NAMALWA (cell line): ENCODE results near the gene FREM3.
"Not testable (repeated sequence)": the region's sequence is repeated elsewhere in the genome, so short reads cannot be mapped to it uniquely, and the experiment has no call there.

Source experiments
- DNase-seq: peaks from one replicate; pipeline ENCODE4 v3.0.0-alpha.2; 2015; ENCODE audit warnings: low spot score

Gene FREM3

DNA sequence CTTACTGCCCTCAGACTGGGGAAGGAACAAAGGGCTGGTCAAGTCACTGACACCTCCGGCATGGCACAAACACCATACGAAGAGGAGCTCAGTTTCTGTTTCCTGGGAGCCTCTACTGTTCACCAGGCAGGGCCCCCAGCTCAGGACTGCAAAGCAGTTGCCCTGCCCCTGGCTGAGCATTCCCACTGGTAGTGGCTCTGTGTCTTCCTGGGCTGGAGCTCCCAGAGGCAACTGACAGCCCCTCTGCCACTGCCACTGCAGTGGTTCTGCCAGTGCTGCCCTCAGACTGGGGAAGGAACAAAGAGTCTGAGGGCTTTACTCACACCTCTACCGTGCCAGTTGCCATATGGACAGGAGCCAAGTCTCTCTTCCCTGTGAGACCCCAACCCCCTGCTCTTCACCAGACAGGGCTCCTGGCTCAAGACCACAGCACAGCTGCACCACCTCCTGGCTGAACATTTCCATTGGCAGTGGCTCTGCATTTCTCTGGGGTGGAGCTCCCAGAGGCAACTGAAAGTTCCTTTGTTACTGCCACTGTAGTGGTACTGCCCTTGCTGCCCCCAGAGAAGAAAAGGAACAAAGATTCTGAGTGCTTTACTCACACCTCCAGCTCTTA lies 119.0 kb downstream of the FREM3 start:
- DNase-seq = no peak

DNA sequence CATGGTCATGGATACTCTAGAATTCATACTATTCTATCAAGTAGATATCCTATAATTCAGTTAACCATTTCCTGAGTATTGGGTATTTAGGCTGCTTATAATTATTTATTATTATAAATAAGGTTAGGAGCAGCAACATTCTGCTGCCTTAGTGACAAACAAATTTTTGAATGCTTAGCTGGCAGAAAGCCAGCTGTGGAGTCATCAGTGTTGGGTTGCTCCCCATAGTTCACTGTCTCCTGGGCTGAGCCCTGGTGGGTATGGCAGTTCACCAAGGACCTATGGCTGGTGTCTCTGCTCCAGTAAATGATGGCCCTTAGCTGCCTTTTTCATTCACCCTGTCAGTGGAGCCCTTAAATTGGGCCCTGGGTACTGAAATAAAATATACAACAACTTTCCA lies 125.1 kb downstream of the FREM3 start:
- DNase-seq = no peak

DNA sequence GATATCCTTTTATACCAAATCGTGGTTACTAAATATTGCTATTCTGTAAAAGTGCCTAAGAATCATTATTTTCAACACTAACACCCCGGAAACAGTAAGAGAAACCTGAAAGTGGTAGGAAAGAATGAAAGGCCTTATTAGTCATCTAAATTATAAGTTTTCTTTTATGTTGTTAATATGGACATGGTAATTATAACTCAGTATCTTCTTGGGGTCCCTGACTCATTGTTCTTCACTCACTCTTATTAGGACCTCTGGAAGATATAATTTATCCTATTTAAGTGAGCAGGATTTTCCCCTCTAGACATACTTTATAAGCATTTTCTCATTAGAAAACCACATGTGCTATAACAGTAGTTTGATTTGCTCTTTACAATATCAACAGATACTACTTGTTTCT lies 136.0 kb downstream of the FREM3 start:
- no peak for DNase-seq

DNA sequence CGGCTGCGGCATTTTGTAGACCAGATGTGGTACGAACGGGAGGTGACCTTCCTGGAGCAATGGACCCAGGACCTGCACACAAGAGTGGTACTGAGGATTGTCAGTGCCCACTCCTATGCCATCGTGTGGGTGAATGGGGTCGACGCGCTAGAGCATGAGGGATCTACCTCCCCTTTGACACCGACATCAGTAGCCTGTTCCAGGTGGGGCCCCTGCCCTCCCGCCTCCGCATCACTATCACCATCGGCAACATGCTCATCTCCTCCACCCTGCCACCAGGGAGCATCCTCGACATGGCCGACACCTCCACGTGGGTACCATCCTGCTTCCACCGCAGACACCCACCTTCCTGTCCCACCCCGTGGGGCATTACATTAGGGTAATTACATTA lies 140.7 kb downstream of the FREM3 start:
- DNase-seq = no peak

DNA sequence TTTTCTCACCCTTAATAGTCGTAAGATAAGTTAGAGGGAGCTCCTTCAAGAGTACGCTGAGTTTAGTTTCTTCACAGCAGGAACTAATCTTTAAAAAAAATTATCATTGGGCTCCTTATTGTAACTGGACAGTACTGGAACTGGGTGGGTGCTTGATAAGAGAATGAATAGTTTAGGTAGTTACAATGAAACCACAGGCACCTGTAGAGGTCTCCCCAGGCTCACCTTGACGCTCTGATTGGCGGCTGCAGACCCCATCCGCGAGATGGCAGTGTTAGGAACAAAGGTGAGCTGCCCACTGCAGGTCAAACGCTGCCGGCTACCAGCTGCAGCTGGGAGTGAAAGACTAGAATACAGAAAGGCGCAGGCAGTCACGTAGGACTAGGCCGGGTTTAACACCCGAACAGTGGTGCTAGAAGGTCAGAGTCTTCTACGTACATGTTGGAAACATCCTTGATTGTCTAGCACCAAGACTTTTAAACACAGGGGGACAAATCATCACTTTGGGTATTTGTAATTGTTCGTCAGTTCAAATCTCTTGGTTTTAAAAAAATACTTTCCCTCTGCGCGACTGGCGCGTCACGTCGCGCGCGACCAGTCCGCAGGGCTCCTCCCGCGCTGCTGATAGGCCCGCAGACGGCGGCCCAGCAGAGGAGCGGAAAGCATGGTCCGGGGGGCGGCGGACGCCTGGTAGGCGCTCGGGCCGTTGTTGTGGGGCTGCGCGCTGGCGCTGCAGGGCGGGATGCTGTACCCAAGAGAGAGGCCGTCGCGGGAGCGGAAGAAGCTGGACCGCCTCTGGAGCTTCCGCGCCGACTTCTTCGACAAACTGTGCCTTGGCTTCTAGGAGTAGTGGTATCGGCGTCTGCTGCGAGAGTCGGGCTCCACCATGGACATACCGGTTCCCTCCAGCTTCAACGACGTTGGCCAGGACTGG lies 141.4 kb downstream of the FREM3 start:
- DNase-seq = peak; percentile 25

DNA sequence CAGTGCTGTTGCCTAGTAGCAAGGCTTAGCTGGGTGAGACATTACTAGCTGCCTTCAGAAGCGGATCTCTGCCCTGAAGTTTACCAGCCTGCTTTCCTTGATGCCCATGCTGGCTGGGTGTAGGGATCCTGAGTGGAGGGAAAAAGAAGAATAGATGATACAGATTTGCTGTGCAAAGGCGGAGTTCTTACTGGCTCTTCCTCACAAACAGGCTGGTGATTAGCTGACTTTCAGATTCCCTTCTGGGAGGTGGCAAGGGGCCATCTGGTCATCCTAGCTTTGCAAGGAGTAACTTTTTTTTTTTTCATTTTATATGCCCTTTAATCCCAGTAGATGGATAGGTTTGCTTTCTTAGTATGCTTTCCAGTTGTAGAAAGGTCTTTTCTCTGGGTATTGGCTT lies 142.2 kb downstream of the FREM3 start:
- DNase-seq = no peak

DNA sequence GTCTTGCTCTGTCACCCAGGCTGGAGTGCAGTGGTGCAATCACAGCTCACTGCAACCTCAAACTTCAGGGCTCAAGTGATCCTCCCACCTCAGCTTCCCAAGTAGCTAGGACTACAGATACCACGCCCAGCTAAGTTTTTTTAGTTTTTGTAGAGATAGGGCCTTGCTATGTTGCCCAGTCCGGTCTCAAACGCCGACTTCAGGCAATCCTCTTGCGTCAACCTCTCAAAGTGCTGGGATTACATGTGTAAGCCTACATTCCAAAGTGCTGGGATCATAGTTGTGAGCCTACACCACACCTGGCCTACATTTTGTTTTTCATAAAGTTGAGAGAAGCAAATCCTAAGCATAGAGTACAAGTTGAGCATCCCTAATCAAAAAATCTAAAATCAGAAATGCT lies 144.8 kb downstream of the FREM3 start:
- DNase-seq = no peak

DNA sequence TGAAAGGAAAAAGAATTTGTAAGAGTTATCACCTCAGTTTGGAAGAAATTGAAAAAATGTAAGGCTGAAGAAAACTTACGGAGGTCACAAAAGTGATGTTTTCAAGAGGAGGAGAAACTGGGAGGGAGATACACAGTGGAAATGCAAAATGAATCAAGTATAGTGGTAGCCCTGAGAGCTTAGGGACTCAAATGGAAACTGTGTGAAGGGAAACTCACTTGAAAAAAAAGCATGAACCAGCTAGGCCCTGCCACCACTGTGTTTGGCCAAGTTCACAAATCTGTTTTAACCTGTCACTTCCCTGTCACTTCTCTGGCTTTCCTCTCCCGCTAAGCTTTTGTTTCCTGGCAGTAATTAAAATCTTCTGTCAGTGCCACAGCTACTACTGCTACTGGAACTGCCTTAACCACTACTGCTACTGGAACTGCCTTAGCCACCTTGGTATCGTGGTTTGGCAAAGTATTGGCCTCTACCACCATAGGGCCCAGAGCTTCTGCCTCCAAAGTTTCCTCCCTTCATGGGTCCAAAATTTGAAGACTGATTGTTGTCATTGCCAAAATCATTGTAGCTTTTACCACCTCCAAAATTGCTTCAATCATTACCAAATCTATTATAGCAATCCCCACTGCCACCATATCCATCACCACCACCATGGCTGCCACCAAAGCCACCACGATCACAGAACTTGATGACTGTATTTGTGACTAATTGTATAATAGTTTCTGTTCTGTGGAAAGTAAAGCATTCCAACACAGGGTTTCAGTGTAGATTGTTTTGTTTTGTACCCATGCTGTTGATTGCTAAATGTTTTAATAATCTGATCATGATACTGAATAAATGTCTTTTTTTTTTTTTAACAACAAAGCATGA lies 145.5 kb downstream of the FREM3 start:
- no peak for DNase-seq

DNA sequence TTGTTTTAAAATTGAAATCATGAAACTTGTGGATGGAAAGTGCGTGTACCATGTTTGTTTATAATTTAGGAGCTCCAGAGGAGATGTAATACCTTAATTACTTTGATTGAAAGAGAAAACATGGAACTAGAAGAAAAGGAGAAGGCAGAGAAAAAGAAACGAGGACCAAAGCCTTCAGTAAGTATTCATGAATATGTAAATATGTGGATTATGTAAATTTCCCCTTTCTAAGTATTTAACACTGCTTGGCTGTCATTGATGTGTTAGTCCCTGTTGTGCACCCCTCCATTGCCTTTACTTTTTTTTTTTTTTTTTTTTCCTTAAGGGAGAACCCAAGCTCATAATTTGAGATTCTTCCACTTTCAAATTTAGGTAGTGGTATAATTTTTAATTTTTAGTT lies 150.5 kb downstream of the FREM3 start:
- DNase-seq = no peak

DNA sequence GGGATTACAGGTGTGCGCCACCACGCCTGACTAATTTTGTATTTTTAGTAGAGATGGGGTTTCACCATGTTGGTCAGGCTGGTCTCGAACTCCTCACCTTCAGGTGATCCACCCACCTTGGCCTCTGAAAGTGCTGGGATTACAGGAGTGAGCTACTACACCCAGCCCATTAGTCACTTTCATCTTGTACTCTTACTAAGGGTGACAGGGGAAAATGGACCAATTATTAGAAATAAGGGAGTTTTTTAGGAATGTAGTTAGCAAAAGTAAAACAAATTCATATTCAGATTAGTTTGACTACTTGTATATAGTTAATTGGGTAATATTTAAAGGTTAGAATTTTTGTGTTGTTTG lies 160.8 kb downstream of the FREM3 start:
- no peak for DNase-seq

DNA sequence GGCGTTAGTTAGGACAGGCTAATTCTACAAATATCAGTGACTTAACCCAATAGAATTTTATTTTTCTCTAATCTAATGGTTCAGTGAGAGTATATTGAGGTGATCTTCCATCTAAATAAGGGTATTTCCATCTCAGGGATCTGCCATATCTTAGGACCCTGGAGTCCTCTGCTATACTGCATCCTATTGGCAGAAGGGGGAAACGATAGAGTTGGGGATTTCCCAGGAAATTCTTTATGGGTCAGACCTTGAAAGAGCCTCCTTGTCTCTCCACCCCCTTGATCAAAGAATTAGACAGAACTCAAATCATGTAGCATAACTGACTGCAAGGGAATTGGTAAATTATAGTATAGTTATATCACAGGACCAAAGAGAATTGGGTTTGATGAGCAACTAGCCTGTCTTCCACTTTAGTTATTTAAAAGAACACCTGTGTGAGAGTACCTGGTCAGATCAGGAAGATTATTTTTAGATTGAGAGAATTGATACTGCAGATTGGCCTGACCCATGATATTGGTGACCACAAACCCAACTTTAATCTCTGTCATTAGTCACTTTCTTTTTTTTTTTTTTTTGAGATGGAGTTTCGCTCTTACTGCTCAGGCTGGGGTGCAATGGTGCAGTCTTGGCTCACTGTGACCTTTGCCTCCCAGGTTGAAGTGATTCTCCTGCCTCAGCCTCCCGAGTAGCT lies 161.4 kb downstream of the FREM3 start:
- no peak for DNase-seq

DNA sequence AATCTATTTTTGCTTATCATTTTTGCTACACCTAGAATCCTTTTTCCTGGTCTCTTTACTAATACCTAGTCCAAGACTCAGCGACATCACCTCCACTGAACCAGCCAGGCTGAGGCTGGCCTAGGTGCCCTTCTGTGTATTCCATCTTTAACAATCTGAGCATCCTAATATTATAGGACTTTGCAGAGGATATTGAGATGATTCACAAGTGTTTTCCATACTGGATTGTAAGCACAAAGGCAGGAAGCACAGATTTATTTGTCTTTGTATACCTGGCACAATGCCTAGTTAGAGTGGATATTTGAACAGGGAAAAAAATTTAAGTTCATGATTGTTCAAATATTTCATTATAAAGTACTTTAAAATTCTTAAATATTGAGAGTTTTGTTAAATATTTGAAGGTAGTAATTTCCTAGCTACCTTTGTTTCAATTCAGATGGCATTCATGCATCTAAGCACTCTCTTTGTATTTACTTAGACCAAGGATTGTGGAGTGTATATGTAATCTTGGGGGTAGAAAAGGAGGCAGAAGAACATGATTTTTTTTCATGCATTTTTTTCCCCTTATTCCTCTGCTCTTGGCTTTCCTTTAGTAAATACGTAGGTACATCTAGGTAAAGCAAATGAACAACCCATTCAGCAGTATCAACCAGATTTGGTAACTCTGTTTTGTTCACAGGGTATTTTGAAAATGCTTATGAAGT lies 168.5 kb downstream of the FREM3 start:
- no peak for DNase-seq

DNA sequence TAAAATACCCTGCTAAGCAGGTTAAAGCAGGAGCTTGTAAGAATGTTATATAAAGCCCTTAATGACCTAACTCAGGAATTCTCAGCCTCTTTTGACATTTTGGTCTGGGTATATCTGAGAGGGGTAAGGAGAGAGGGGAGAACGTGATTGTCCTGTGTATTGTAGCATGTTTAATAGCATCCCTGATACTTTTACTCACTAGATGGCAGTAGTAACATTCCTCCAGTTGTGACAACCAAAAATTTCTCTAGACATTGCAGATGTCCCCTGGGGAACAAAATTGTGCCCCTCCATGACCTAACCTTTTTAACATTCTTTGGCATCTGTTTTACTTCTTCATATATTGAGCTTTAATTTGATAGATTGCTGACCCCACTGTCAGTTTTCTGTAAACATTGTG lies 169.1 kb downstream of the FREM3 start:
- DNase-seq = peak; percentile 48

DNA sequence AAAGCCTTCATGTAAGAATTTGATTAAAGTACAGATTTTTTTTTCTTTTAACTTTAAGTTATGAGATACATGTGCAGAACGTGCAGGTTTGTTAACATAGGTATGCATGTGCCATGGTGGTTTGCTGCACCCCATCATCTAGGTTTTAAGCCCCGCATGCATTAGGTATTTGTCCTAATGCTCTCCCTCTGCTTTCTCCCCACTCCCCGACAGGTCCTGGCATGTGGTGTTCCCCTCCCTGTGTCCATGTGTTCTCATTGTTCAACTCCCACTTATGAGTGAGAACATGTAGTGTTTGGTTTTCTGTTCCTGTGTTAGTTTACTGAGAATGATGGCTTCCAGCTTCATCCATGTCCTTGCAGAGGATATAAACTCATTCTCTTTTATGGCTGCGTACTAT lies 172.4 kb downstream of the FREM3 start:
- not testable (repeated sequence) for DNase-seq
